Neural cell (in vitro differentiated cells): ENCODE data around the gene GNAI2. TPM values are rescaled to one million over a fixed set of nuclear protein-coding genes. Genes with fewer than 3 reads are reported as not detected.
A peak's percentile ranks its signal among the peaks of the same experiment; 100 is the strongest.

Experiments
- H2AFZ ChIP-seq: fragments of 200-600, 300-800 bp; sonication (generic), shearing (Covaris generic); 2 replicates; pipeline ENCODE4 v1.6.0; 2014; ENCODE audit warnings: low read depth, mild to moderate bottlenecking, antibody characterized with exemption, low read length, moderate library complexity
- H3F3A ChIP-seq: fragments of 200-600 bp; shearing (Covaris generic); 2 replicates; pipeline ENCODE4 v1.6.1; 2016; ENCODE audit warnings: mild to moderate bottlenecking, moderate library complexity, mixed read lengths, antibody characterized with exemption, low read length; ENCODE audit not compliant: insufficient read depth, poor library complexity, severe bottlenecking
- H3K27ac ChIP-seq: fragments of 200-600, 300-800 bp; sonication (generic), shearing (Covaris generic); 2 replicates; pipeline ENCODE4 v1.5.1; 2014; ENCODE audit warnings: mild to moderate bottlenecking, low read length, moderate library complexity
- H3K27me3 ChIP-seq: fragments of 300-800, 200-600 bp; sonication (generic), shearing (Covaris generic); 2 replicates; pipeline ENCODE4 v1.6.0; 2014; ENCODE audit warnings: mild to moderate bottlenecking, low read depth, low read length, moderate library complexity; ENCODE audit not compliant: insufficient read depth
- H3K36me3 ChIP-seq: fragments of 300-800, 200-600 bp; sonication (generic), shearing (Covaris generic); 2 replicates; pipeline ENCODE4 v1.5.1; 2014; ENCODE audit warnings: mild to moderate bottlenecking, antibody characterized with exemption, low read length, moderate library complexity; ENCODE audit not compliant: insufficient read depth
- H3K4me2 ChIP-seq: fragments of 300-800, 200-600 bp; sonication (generic), shearing (Covaris generic); 2 replicates; pipeline ENCODE4 v1.6.0; 2014; ENCODE audit warnings: mild to moderate bottlenecking, low read length
- H3K4me3 ChIP-seq: fragments of 300-800, 200-600 bp; sonication (generic), shearing (Covaris generic); 2 replicates; pipeline ENCODE4 v1.5.1; 2014; ENCODE audit warnings: mild to moderate bottlenecking, low read length, moderate library complexity
- H3K79me2 ChIP-seq: fragments of 200-600 bp; shearing (Covaris generic); replicated peaks from 2 replicates; pipeline ENCODE4 v1.6.0; 2014; ENCODE audit warnings: mild to moderate bottlenecking, low read length, moderate library complexity; ENCODE audit not compliant: insufficient read depth
- H3K9ac ChIP-seq: fragments of 300-800, 200-600 bp; sonication (generic), shearing (Covaris generic); 2 replicates; pipeline ENCODE4 v1.6.1; 2016; ENCODE audit warnings: mild to moderate bottlenecking, low read length, mixed read lengths
- H3K9me2 ChIP-seq: fragments of 200-600 bp; shearing (Covaris generic); 2 replicates; pipeline ENCODE4 v1.6.1; 2016; ENCODE audit warnings: mild to moderate bottlenecking, low read length, mixed read lengths; ENCODE audit not compliant: insufficient read depth
- H3K9me3 ChIP-seq: fragments of 200-600, 300-800 bp; sonication (generic), shearing (Covaris generic); 2 replicates; pipeline ENCODE4 v1.6.1; 2016; ENCODE audit warnings: mild to moderate bottlenecking, mixed run types, low read length, moderate library complexity, mixed read lengths
- H4K20me1 ChIP-seq: fragments of 200-600 bp; shearing (Covaris generic); 2 replicates; pipeline ENCODE4 v1.6.1; 2016; ENCODE audit warnings: mild to moderate bottlenecking, mixed run types; ENCODE audit not compliant: insufficient read depth
- EP300 ChIP-seq: fragments of 450-650 bp; conservative IDR thresholded peaks from 2 replicates; pipeline ENCODE4 v1.6.1; 2014; ENCODE audit warnings: antibody characterized with exemption, mild to moderate bottlenecking, moderate library complexity; ENCODE audit not compliant: poor library complexity, severe bottlenecking
- EZH2 ChIP-seq: fragments of 200-600, 300-800 bp; shearing (Covaris generic), sonication (generic); IDR thresholded peaks from 2 replicates; pipeline ENCODE4 v1.6.1; 2014; ENCODE audit warnings: antibody characterized with exemption, low read length, borderline replicate concordance, mild to moderate bottlenecking; ENCODE audit not compliant: insufficient read depth, poor library complexity, severe bottlenecking
- MXI1 ChIP-seq: fragments of 450-650 bp; conservative IDR thresholded peaks from 2 replicates; pipeline ENCODE4 v1.6.1; 2014; ENCODE audit warnings: antibody characterized with exemption, mild to moderate bottlenecking; ENCODE audit not compliant: poor library complexity, severe bottlenecking
- POLR2AphosphoS5 ChIP-seq: IDR thresholded peaks from 2 replicates; pipeline ENCODE4 v1.6.1; 2012
- RAD21 ChIP-seq: fragments of 450-650 bp; conservative IDR thresholded peaks from 2 replicates; pipeline ENCODE4 v1.6.1; 2014; ENCODE audit warnings: antibody characterized with exemption, mild to moderate bottlenecking, moderate library complexity
- SMC3 ChIP-seq: fragments of 450-650 bp; conservative IDR thresholded peaks from 2 replicates; pipeline ENCODE4 v1.6.1; 2014; ENCODE audit warnings: antibody characterized with exemption, mild to moderate bottlenecking, moderate library complexity; ENCODE audit not compliant: poor library complexity
- TAF1 ChIP-seq: IDR thresholded peaks from 2 replicates; pipeline ENCODE4 v1.6.1; 2012; ENCODE audit warnings: low read depth
- polyA minus RNA-seq: library from RNA; depleted of rRNA, polyadenylated mRNA; stranded (reverse); fragments of >200 nt; gene quantifications from 2 replicates; pipeline ENCODE4 v1.2.3, GENCODE V29; 2014
- polyA plus RNA-seq: library from polyadenylated mRNA; depleted of rRNA; stranded (reverse); fragments of >200 nt; gene quantifications from 2 replicates; pipeline ENCODE4 v1.2.3, GENCODE V29; 2014
- TF ChIP-seq, protein P1 (sequence below): fragments of 450-650 bp; IDR thresholded peaks from 2 replicates; pipeline ENCODE4 v1.5.1; 2014; ENCODE audit warnings: antibody characterized with exemption, mild to moderate bottlenecking, moderate library complexity; ENCODE audit not compliant: poor library complexity, severe bottlenecking
- TF ChIP-seq, protein P2 (sequence below): IDR thresholded peaks from 2 replicates; pipeline ENCODE4 v1.6.1; 2012; ENCODE audit warnings: borderline replicate concordance

GNAI2 gene
- polyA plus RNA-seq, result 81.6 and 101 TPM in 2 replicates
- polyA minus RNA-seq, result 79.0 and 79.4 TPM in 2 replicates

DNA sequence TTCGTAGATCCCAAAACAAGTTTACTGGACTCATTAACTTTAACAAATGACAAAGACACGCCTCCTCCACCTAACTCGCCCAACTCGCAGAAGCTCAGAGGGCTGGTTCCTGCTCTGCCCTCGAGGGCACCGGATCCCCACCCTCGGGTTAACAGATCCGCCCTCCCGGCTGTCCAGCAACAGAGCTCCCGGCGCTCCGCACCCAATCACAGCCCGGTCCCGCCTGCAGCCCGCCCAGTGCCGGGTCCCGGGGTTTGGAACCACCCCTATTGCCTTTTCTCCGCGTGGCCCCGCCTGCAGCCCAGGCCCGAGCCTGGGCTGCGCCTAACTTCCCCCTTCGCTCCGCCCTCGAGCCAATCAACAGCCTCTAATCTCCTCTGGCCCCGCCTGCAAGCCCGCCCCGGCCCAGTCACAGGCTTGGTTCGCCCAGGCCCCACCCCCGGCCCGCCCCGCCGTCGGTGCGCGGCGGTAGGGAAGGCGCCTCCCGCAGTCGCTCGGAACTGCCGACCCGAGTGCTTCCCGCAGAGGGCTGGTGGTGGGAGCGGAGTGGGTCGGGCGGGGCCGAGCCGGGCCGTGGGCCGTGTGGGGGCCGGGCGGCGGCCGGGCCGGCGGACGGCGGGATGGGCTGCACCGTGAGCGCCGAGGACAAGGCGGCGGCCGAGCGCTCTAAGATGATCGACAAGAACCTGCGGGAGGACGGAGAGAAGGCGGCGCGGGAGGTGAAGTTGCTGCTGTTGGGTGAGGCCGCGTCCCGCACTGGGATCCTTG is at the start of gene GNAI2:
GNAI2 (plus strand) TSS at position 489 of the 768 bp plus-strand sequence; CDS start at position 621, 132 bp downstream.
- TF ChIP-seq POLR2AphosphoS5 (peak; percentile 94), RAD21 (peak; percentile 38), EP300 (peak; percentile 48), TAF1 (peak; percentile 95), SMC3 (peak; percentile 51), MXI1 (peak; percentile 62), EZH2 (no peak)
- TF ChIP-seq, protein P1, sequence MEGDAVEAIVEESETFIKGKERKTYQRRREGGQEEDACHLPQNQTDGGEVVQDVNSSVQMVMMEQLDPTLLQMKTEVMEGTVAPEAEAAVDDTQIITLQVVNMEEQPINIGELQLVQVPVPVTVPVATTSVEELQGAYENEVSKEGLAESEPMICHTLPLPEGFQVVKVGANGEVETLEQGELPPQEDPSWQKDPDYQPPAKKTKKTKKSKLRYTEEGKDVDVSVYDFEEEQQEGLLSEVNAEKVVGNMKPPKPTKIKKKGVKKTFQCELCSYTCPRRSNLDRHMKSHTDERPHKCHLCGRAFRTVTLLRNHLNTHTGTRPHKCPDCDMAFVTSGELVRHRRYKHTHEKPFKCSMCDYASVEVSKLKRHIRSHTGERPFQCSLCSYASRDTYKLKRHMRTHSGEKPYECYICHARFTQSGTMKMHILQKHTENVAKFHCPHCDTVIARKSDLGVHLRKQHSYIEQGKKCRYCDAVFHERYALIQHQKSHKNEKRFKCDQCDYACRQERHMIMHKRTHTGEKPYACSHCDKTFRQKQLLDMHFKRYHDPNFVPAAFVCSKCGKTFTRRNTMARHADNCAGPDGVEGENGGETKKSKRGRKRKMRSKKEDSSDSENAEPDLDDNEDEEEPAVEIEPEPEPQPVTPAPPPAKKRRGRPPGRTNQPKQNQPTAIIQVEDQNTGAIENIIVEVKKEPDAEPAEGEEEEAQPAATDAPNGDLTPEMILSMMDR, result peak; percentile 26
- TF ChIP-seq, protein P2, sequence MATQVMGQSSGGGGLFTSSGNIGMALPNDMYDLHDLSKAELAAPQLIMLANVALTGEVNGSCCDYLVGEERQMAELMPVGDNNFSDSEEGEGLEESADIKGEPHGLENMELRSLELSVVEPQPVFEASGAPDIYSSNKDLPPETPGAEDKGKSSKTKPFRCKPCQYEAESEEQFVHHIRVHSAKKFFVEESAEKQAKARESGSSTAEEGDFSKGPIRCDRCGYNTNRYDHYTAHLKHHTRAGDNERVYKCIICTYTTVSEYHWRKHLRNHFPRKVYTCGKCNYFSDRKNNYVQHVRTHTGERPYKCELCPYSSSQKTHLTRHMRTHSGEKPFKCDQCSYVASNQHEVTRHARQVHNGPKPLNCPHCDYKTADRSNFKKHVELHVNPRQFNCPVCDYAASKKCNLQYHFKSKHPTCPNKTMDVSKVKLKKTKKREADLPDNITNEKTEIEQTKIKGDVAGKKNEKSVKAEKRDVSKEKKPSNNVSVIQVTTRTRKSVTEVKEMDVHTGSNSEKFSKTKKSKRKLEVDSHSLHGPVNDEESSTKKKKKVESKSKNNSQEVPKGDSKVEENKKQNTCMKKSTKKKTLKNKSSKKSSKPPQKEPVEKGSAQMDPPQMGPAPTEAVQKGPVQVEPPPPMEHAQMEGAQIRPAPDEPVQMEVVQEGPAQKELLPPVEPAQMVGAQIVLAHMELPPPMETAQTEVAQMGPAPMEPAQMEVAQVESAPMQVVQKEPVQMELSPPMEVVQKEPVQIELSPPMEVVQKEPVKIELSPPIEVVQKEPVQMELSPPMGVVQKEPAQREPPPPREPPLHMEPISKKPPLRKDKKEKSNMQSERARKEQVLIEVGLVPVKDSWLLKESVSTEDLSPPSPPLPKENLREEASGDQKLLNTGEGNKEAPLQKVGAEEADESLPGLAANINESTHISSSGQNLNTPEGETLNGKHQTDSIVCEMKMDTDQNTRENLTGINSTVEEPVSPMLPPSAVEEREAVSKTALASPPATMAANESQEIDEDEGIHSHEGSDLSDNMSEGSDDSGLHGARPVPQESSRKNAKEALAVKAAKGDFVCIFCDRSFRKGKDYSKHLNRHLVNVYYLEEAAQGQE, result peak; percentile 84
- Histone ChIP-seq H3K4me2 (peak within 1 kb of the TSS; percentile 100), H3K27me3 (no peaks in the 10 kb centered on the region), H3F3A (no peaks in the 10 kb centered on the region), H3K9me3 (no peaks in the 10 kb centered on the region), H3K36me3 (no peaks in the 10 kb centered on the region), H2AFZ (no peak within 1 kb of the TSS), H3K4me3 (peak within 1 kb of the TSS; percentile 87), H4K20me1 (no peaks in the 10 kb centered on the region), H3K9ac (peak within 1 kb of the TSS; percentile 78), H3K27ac (peak within 1 kb of the TSS; percentile 69), H3K79me2 (peaks cover 49% of the 10 kb centered on the region), H3K9me2 (no peaks in the 10 kb centered on the region)

DNA sequence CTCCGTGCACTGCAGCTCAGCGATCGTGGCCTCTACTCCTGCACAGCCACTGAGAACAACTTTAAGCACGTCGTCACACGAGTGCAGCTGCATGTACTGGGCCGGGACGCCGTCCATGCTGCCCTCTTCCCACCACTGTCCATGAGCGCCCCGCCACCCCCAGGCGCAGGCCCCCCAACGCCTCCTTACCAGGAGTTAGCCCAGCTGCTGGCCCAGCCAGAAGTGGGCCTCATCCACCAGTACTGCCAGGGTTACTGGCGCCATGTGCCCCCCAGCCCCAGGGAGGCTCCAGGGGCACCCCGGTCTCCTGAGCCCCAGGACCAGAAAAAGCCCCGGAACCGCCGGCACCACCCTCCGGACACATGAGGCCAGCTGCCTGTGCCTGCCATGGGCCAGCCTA is 48.3 kb upstream of the GNAI2 start:
- Histone ChIP-seq H3K79me2 (no peaks in the 10 kb centered on the region), H3K9ac (no peak overlapping the region), H4K20me1 (no peaks in the 10 kb centered on the region), H3K36me3 (peaks cover 6% of the 10 kb centered on the region), H2AFZ (no peak overlapping the region), H3K27ac (no peak overlapping the region), H3K27me3 (no peaks in the 10 kb centered on the region), H3K4me2 (no peak overlapping the region), H3K9me3 (no peaks in the 10 kb centered on the region), H3F3A (no peaks in the 10 kb centered on the region), H3K9me2 (no peaks in the 10 kb centered on the region), H3K4me3 (no peak overlapping the region)
- TF ChIP-seq RAD21 (no peak), SMC3 (no peak), EZH2 (no peak), POLR2AphosphoS5 (no peak), EP300 (no peak), TAF1 (no peak), MXI1 (no peak)
- TF ChIP-seq, protein P1, result no peak
- TF ChIP-seq, protein P2, result no peak
